ENCODE data around the gene CLCN4. TPM values are rescaled to one million over a fixed set of nuclear protein-coding genes. Genes with fewer than 3 reads are reported as not detected.
A peak's percentile ranks its signal among the peaks of the same experiment; 100 is the strongest.

The CLCN4 gene
- total RNA-seq, 1 donor from 2014 or later: 23.4 TPM

GRCh38 chrX:10126044-10126443 lies 30.7 kb upstream of the CLCN4 start:
- intact Hi-C loops (cut with DNase I): no loop called here
- no peak for DNase-seq (ENCODE audit: low spot score)

DNA sequence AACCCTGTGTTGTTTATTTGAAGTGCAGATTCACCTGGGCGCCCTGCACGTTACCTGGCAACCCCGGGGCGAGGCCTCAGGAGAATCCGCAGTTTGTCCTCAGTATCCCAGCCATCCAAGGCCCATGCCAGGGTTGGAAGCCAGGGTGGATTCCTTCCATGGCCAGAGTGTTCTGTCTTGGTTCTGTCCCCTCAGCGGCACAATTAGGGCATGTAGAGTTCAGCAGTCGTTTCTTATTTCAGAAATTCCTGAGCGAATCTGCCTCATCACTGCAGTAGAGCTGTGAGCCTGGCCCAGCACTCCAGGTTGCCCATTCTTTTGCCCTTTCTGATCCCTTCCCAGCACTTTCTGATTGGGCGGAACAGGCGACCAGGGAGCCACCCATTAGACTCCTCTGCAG lies 29.9 kb upstream of the CLCN4 start:
- intact Hi-C loops (cut with DNase I): no loop called here
- no peak for DNase-seq (ENCODE audit: low spot score)

- intact Hi-C loops (cut with DNase I): no loop called here
- DNase-seq (ENCODE audit: low spot score): no peak
Measured at GRCh38 chrX:10128386-10128785, 28.4 kb upstream of the CLCN4 start.

DNA sequence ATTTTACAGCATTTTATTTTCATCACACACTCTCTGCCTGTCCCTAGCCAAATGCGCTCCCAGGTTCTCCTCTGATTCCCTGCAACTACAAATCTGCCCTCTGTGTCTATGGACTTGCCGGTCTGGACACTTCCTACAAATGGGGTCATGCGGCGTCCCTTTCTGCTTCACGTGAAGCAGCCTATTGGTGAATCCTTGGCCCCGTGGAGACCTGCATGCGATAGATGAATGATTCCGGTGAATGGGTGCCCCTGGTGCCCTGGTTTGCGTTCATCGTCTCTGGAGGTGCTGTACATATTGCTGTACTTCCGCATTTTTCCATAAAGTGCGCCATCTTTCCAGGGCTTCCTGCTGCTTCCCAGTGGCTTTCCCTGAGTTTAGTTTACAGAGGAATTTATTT lies 27.5 kb upstream of the CLCN4 start:
- intact Hi-C loops (cut with DNase I): no loop called here
- no peak for DNase-seq (ENCODE audit: low spot score)

DNA sequence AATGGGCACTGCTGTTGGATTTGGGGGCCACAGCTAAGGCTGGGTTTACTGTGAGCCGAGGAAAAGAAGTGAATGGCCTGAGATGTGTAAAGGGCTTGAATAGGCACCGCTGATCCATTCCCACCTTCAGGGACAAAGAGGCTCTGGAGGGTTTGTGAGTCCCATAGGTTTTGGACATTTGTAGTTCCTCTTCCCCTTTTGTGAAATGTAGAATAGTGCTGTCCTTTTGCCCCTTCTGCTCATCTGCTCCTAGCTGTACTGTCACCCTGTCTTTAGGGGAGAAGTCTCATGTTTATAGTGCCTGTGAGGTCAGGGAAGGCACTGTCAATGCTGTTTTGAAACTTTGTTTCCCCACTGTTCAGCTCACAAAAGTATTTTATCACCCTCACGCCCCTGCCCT lies 26.4 kb upstream of the CLCN4 start:
- intact Hi-C loops (cut with DNase I): no loop called here
- DNase-seq (ENCODE audit: low spot score): no peak

DNA sequence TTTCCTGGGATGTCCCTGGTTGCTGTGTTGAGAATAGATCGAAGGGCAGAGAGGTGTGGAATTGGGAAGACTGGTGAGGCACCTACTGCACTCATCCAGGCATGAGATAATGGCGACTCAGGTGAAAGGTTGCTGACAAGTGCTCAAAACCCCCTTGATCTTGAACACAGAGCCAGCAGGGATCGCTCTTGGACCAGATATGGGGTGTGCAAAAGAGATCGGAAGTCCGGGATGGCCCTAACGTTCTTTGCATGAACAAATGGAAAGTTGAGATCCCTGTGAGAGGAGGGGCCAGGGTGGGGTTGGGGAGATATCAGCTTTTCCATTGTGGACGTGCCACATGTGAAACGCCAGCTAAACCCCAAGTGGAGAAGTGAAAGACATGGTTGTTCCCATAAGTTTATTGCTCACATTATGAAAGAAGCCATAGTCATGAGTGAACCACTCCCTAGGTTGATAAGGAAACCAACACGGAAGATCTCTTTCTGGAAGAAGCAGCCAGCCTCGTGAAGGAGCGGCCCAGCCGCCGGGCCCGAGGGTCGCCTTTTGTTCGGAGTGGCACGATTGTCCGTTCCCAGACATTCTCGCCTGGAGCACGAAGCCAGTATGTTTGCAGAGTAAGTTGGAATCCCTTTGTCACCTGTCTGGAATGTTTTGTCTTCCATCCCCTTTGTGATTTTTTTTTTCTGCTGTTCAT lies 22.6 kb upstream of the CLCN4 start:
- intact Hi-C loops (cut with DNase I): no loop called here
- peak; percentile 53 for DNase-seq (ENCODE audit: low spot score)

DNA sequence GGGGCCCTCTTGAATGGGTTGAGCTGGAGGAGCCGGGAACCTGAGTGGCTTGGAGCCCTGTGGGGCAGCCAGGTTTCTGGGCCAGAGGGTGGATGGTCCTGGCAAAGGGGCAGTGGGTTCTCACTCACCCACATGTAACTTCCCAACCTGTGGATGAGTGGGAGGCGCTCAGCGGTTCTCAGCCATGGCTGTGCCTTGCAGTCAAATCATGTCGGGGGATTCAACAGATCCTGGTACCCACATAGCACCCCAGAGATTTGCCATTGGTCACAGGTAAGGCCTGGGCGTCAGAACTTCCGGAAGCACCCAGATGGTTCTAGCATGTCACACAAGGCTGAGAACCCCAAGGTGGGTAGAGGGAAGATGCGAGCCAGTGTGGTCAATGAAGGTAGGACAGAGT lies 21.9 kb upstream of the CLCN4 start:
- intact Hi-C loops (cut with DNase I): no loop called here
- DNase-seq (ENCODE audit: low spot score): peak; percentile 69

DNA sequence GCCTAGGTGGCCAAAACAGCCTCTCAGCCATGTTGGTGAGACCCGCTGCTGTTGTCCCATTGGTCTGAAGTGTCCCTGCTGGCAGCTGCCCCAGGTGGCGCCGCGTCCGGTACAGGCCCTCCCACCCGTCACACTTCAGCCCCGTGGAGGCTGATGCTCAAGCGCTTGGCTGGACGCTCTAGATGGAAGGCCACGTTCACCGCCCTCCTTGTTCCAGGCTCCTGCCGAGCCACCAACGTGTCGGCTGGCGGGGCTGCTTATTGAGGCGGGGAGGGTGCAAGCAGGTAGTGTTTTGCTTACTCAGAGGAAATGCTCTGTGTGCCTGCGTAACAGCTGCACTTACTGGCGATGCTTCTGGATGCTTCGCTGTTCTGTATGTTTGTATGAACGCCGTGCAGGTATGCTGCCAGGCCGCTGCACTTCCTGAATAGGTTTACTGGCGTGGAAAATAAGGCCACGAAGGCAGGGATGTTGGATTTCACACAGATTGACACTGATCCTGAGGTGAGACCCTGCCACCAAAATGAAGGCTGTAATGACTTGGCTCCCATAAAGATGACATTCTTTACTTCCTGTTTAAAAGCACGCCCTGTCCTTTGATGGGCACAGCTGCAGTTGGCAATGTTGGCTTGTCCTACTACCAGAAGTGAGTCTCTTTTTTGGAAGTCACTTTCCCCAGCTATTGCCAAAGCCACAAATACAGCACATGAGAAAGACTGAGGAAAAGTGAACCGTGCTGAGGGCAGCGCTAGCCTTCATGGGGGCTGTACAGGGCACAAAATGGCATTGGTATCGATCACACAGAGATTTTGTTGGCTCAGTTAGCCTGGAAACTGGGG lies 21.0 kb upstream of the CLCN4 start:
- DNase-seq (ENCODE audit: low spot score): peak; percentile 67
- intact Hi-C loops (cut with DNase I): no loop called here

GRCh38 chrX:10138726-10139125 lies 18.0 kb upstream of the CLCN4 start:
- intact Hi-C loops (cut with DNase I): no loop called here
- DNase-seq (ENCODE audit: low spot score): peak; percentile 49

- intact Hi-C loops (cut with DNase I): no loop called here
- DNase-seq (ENCODE audit: low spot score): peak; percentile 7
Measured at GRCh38 chrX:10140264-10140663, 16.5 kb upstream of the CLCN4 start.

DNA sequence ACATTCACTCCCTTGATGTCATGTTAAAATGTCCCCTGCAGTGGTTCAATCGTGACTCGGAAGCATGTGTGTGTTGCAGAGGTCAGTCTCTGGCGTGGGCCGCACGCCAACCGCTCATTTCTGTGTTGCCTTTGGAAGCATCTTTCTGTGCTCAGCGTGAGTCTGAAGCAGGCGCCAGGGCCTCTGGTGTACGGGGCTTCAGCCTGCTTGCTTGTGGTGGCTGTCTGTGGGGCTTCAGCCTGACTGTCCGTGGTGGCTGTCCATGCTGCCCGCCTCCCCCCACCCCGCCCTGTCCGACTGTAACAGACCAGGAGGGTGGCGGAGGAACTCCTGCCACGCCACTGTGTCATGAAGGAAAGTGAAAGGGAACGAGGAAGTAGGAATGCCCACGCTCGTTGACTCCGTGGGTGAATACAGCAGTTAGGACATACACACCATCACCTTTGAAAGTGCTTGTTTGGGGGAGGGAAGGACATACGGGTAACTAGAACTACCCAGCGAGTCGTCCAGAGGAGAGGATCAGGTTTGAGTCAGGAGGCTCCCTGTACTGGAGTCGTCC lies 14.7 kb upstream of the CLCN4 start:
- intact Hi-C loops (cut with DNase I): no loop called here

DNA sequence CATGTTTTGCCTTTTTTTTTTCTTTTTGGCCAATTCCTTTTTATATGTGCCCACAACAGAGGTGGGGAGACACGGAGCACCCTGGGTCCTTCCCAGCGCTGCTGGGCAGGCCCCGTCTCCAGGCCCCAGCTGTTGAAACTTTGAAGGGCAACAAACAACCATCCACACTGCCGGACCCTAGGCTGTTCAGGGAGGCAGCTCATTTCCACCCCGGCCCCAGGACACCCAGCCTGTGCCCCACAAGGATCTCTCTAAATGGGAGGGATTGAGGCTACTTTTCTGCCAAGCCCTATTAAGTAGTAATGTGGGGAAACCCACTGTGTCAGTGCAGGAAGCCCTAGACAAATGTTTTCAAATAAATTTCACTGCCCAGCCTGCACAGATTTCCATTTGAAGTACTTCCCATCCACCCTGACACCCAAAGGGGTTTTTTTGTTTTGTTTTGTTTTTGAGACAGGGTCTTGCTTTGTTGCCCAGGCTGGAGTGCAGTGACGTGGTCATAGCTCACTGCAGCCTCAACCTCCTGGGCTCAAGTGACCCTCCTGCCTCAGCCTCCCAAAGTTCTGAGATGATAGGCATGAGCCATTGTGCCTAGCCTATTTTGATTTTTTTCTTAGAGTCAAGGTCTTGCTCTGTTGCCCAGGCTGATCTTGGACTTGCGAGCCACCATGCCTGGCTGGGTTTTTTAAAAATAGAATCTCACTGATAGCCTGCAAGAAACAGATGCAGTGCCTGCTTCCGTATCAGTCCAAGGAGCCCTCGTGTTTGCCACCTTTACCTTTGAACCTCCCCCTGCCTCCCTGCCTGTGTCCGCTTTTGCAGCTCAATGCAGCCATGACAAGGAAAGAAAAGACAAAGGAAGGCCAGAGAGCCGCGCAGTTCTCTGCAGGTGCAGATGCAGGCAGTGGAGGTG lies 13.4 kb upstream of the CLCN4 start:
- intact Hi-C loops (cut with DNase I): no loop called here
- peak; percentile 61 for DNase-seq (ENCODE audit: low spot score)

More for the DNA sequence above, 14.7 kb upstream of the CLCN4 start:
- peak; percentile 63 for DNase-seq (ENCODE audit: low spot score)

DNA sequence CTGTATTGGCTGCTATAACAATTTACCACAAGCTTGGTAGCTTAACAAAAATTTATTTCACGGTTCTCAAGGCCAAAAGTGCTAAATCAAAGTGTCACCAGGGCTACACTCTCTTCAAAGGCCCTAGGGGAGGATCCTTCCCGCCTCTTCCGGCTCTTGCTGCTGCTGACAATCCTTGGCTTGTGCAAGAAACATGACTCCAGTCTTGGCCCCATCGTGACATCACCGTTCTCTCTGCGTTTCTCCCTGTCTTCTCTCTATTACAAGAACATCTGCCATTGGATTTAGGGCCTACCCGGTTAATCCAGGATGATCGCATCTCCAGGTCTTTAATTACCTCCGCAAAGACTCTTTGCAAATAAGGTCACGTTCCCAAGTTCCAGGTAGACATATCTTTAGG lies 10.4 kb upstream of the CLCN4 start:
- no peak for DNase-seq (ENCODE audit: low spot score)
- intact Hi-C loops (cut with DNase I): no loop called here

GRCh38 chrX:10152086-10152485 lies 4.7 kb upstream of the CLCN4 start:
- no peak for DNase-seq (ENCODE audit: low spot score)

GRCh38 chrX:10155137-10155536 lies 1.6 kb upstream of the CLCN4 start:
- no peak for DNase-seq (ENCODE audit: low spot score)
- intact Hi-C loops (cut with DNase I): no loop called here

More at GRCh38 chrX:10152086-10152485, 4.7 kb upstream of the CLCN4 start:
- intact Hi-C loops (cut with DNase I): no loop called here

DNA sequence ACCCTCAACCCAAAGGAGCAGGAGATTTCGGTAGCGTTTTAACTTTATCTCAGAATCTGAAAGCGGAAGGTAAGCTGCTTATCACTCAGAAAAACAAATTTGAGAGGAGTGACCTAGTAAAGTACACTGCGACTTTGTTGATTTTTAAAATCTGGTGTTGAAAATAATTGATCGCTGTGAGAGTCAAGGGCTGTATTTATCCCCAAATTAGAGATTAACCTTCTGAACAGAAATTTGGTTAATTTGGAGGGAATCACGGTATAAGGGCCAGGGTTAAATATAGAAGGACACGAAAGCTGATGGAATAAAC lies 212 bp downstream of the CLCN4 start:
- DNase-seq (ENCODE audit: low spot score): no peak

GRCh38 chrX:10157543-10157942 lies 768 bp downstream of the CLCN4 start:
- intact Hi-C loops (cut with DNase I): no loop called here
- DNase-seq (ENCODE audit: low spot score): no peak

More for the DNA sequence above, 212 bp downstream of the CLCN4 start:
- intact Hi-C loops (cut with DNase I): no loop called here

DNA sequence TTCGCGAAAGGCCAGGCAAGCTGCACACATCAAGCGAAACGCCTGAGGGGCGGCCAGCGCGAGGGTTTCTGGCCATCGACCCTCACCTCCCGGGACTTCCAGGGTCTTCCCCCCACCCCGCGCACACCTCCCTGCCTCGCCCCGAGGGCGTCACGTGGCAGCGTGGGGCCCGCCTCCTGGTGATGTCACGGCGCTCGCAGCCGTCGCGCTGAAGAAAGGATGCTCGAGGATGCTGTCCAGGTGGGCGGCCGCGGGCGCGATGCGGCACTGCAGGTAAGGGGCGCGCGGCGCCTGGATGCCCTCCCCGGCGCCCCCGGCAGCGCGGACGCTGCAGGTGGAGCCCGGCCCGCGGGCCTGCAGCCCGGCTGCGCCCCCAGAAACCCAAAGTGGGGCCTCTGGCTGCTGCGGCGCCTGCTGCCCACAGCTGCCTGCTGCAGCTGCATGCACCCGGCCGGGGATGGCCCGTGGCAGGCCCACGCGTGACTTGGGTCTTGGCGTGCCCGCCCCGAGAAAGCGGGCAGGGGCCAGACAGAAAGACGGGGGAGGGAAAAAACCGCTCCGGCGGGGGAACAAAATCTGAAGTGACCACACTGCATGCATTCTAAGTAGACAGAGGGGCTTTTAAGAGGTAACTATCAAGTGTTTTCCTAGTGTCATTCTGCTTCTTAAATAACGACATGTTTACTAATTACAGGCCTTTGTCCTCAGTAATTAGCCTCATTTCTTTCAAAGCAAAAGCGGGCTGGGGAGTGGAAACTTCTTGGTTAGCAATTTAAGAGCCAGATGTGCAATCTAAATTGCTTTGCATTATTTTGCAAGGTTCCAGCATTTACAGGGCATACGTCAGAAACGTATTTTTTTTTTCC lies 1.7 kb downstream of the CLCN4 start:
- DNase-seq (ENCODE audit: low spot score): no peak
- intact Hi-C loops (cut with DNase I): no loop called here

DNA sequence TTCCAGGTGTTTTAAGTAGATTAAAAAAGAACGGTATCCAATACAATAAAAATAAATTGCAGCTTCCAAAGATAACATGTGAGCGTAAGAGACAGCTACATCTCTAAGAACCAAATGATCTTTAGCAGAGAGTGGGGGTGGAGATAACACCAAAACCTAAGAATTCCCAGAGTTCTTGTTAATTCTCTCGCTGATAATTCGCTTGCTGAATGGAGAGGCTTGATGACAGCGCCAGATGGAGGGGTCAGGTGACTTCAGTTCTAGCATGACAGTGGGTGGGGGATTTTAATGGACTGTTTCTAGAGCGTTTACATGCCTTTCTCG lies 2.3 kb downstream of the CLCN4 start:
- intact Hi-C loops (cut with DNase I): no loop called here
- DNase-seq (ENCODE audit: low spot score): no peak

Data from cardiac septum (tissue), 1 donor.